SH-SY5Y (cell line): ENCODE measurements around the gene TRPC4.

Experiments
- GATA2 ChIP-seq: IDR thresholded peaks from 2 replicates; pipeline ENCODE4 v1.6.1; 2011; ENCODE audit warnings: mild to moderate bottlenecking, low read depth, low read length
- GATA3 ChIP-seq: IDR thresholded peaks from 2 replicates; pipeline ENCODE4 v1.6.1; 2011; ENCODE audit warnings: low read depth, mild to moderate bottlenecking, low read length, moderate library complexity

DNA sequence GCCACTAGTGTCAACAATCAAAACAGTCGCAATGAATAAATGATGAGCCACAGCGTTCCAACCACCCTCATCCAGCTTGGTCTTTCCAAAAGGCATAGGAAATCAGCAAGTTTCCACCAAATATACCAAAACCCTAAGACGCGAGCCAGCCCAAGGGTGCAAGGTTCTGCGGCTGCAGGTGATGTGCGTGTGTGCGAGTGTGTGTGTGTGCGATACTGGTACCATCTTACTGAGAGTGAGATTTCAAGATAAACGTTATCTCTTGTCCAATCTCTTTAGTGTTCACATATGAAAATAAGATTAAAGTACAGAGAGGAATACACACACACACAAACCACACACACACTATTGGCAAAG lies 895 bp upstream of the TRPC4 start:
- no peak for TF ChIP-seq GATA2
- TF ChIP-seq GATA3, result no peak
